ENCODE measurements around the gene NUP214.

DNA sequence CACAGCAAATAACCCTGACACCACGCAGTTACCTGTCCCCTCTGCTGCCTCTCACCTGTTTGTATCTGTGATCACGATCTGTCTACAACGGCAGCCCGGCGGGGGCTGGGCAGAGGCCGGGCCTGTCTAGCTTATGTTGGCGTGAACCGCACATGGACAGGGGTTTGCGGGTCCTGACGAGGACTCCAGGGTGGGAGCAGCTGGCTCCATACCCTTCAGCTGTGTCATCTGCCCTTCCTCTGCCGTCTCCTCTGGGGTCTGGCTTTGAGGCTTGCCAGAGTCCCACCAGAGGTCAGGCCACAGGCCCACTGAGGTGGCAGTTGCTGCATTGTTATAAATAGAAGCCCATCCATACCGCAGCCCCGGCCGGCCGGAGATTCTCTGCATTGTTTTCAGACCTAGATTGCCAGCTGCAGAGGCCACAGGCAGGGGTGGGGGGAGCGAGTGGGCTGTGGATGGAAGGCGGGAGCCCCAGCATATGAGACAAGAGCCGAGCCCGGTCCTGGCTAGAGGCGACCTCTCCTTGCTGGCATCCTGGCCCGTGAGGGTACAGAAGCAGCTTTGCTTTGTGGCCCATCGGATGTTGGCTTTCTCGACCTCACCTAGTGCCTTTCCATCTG, 113.1 kb downstream of the NUP214 start:
- TF ChIP-seq, protein P1, sequence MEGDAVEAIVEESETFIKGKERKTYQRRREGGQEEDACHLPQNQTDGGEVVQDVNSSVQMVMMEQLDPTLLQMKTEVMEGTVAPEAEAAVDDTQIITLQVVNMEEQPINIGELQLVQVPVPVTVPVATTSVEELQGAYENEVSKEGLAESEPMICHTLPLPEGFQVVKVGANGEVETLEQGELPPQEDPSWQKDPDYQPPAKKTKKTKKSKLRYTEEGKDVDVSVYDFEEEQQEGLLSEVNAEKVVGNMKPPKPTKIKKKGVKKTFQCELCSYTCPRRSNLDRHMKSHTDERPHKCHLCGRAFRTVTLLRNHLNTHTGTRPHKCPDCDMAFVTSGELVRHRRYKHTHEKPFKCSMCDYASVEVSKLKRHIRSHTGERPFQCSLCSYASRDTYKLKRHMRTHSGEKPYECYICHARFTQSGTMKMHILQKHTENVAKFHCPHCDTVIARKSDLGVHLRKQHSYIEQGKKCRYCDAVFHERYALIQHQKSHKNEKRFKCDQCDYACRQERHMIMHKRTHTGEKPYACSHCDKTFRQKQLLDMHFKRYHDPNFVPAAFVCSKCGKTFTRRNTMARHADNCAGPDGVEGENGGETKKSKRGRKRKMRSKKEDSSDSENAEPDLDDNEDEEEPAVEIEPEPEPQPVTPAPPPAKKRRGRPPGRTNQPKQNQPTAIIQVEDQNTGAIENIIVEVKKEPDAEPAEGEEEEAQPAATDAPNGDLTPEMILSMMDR (IDR thresholded peaks at IDR 0.05), result no peak
- no peak for TF ChIP-seq POLR2AphosphoS5 (IDR thresholded peaks at IDR 0.05)

Measured in breast epithelium (tissue), 3 donors.